HepG2 (cell line): ENCODE measurements around the gene SLC13A3. TPM values are rescaled to one million over a fixed set of nuclear protein-coding genes. Genes with fewer than 3 reads are reported as not detected.

ENCODE experiments used
- ATAC-seq: fragments of 200-7000 bp; cut with Tn5 transposase; 3 replicates; pipeline ENCODE4 v1.9.1; 2020; ENCODE audit warnings: mild to moderate bottlenecking, moderate library complexity
- BruUV-seq: library from RNA; stranded (reverse); fragments of 400-500 nt; replicated peaks from 2 replicates; lab custom pipeline; 2021; lab: Mats Ljungman, UMichigan
- CTCF ChIA-PET: fragments of 300-600 bp; formaldehyde crosslinking; extraction: SDS; loops from one replicate; lab custom pipeline; 2021; ENCODE audit warnings: low total read pairs, inconsistent platforms, low intra/inter-chr PET ratio; lab: Yijun Ruan, JAX
- POLR2A ChIA-PET: fragments of 350-600 bp; sonication (Branson Sonifier 250); formaldehyde crosslinking; loops from one replicate; lab custom pipeline; 2020; ENCODE audit warnings: antibody characterized with exemption, inconsistent platforms; lab: Yijun Ruan, JAX
- DNase-seq: peaks from one replicate; pipeline ENCODE4 v3.0.0-alpha.2; 2015; ENCODE audit warnings: low spot score
- FAIRE-seq: peaks from 3 replicates; lab custom pipeline; 2011; peaks lifted over from hg19 to GRCh38; lab: Jason Lieb, UNC
- H2AFZ ChIP-seq: one replicate; pipeline ENCODE4 v1.6.1; 2011; ENCODE audit warnings: low read length, inconsistent platforms
- H3K27ac ChIP-seq: fragments of 300-600 bp; 3 replicates; pipeline ENCODE4 v1.8.0; 2011; ENCODE audit warnings: mixed run types, mild to moderate bottlenecking, mixed read lengths, low read length, inconsistent platforms; ENCODE audit not compliant: insufficient read depth; ENCODE audit errors: extremely low read length
- H3K27me3 ChIP-seq, 2 experiments: fragments of 200-600 bp in 1 of 2; 2 replicates in 1 of 2; 3 replicates in 1 of 2; pipeline versions ENCODE4 v1.6.0 to v1.8.0; 2011; ENCODE audit warnings: low read length in 2 of 2, mild to moderate bottlenecking in 2 of 2, moderate library complexity in 2 of 2, inconsistent platforms in 1 of 2; ENCODE audit not compliant: insufficient read depth in 2 of 2, control insufficient read depth in 1 of 2
- H3K36me3 ChIP-seq, 2 experiments: fragments of 200-600 bp in 1 of 2; replicated peaks in 1 of 2; 2 replicates in 1 of 2; 3 replicates in 1 of 2; pipeline versions ENCODE4 v1.5.1 to v1.8.0; 2011; ENCODE audit warnings: low read length in 2 of 2, inconsistent platforms in 1 of 2; ENCODE audit not compliant: insufficient read depth in 2 of 2, control insufficient read depth in 1 of 2
- H3K4me1 ChIP-seq: 2 replicates; pipeline ENCODE4 v1.5.1; 2012; ENCODE audit warnings: low read length, inconsistent platforms; ENCODE audit not compliant: insufficient read depth
- H3K4me2 ChIP-seq: 2 replicates; pipeline ENCODE4 v1.6.0; 2011; ENCODE audit warnings: low read depth, low read length, inconsistent platforms
- H3K4me3 ChIP-seq, 3 experiments: fragments of 200-600 bp in 1 of 3; sonication (generic), shearing (Covaris generic) in 1 of 3; replicated peaks in 1 of 3; 2 replicates each; pipeline ENCODE4 v1.5.1; 2011 to 2016; ENCODE audit warnings: low read length in 3 of 3, inconsistent platforms in 2 of 3, low read depth in 2 of 3, mild to moderate bottlenecking in 2 of 3, control low read depth in 1 of 3, mixed read lengths in 1 of 3; ENCODE audit not compliant: insufficient read depth in 1 of 3
- H3K79me2 ChIP-seq: one replicate; pipeline ENCODE4 v1.6.1; 2011; ENCODE audit warnings: low read length, inconsistent platforms; ENCODE audit not compliant: insufficient read depth
- H3K9ac ChIP-seq: 2 replicates; pipeline ENCODE4 v1.6.0; 2011; ENCODE audit warnings: mild to moderate bottlenecking, low read depth, low read length, inconsistent platforms; ENCODE audit not compliant: insufficient read depth
- H3K9me3 ChIP-seq: 2 replicates; pipeline ENCODE4 v1.5.1; 2012; ENCODE audit warnings: mild to moderate bottlenecking, low read length
- H4K20me1 ChIP-seq: 2 replicates; pipeline ENCODE4 v1.6.0; 2011; ENCODE audit warnings: inconsistent platforms, mild to moderate bottlenecking, low read length, moderate library complexity; ENCODE audit not compliant: insufficient read depth
- CBFB ChIP-seq: sonication (generic); formaldehyde crosslinking; IDR thresholded peaks from 2 replicates; pipeline ENCODE4 v1.4.0; 2020; ENCODE audit warnings: missing genetic modification reagents
- HDAC2 ChIP-seq: sonication (generic); formaldehyde crosslinking; IDR thresholded peaks from 2 replicates; pipeline ENCODE4 v1.4.0; 2020; ENCODE audit warnings: missing genetic modification reagents
- HOXA3 ChIP-seq: sonication (generic); formaldehyde crosslinking; IDR thresholded peaks from 2 replicates; pipeline ENCODE4 v1.5.0; 2020; ENCODE audit warnings: missing genetic modification reagents
- KAT8 ChIP-seq: IDR thresholded peaks from 2 replicates; pipeline ENCODE4 v1.6.1; 2016; ENCODE audit warnings: missing genetic modification reagents, missing compliant biosample characterization
- MEF2D ChIP-seq: sonication (generic); formaldehyde crosslinking; IDR thresholded peaks from 2 replicates; pipeline ENCODE4 v1.5.1; 2020; ENCODE audit warnings: mild to moderate bottlenecking, missing genetic modification reagents
- PLRG1 ChIP-seq: fragments of 450-650 bp; conservative IDR thresholded peaks from 2 replicates; pipeline ENCODE4 v1.6.1; 2016
- SMAD1 ChIP-seq: sonication (generic); formaldehyde crosslinking; IDR thresholded peaks from 2 replicates; pipeline ENCODE4 v1.4.0; 2020; ENCODE audit warnings: missing genetic modification reagents, low read depth, mild to moderate bottlenecking, borderline replicate concordance
- SP1 ChIP-seq, 2 experiments: fragments of 450-650 bp in 1 of 2; sonication (generic) in 1 of 2; formaldehyde crosslinking in 1 of 2; IDR thresholded peaks; 2 replicates each; pipeline versions ENCODE4 v1.4.0 to v1.6.1; 2016 to 2020; ENCODE audit warnings: missing genetic modification reagents in 1 of 2
- TEAD3 ChIP-seq: optimal IDR thresholded peaks from 2 replicates; pipeline ENCODE3; 2016; ENCODE audit warnings: borderline replicate concordance
- ZFP82 ChIP-seq: sonication (generic); formaldehyde crosslinking; IDR thresholded peaks from 2 replicates; pipeline ENCODE4 v1.5.1; 2020; ENCODE audit warnings: mild to moderate bottlenecking, missing genetic modification reagents, borderline replicate concordance
- ZNF143 ChIP-seq: sonication (generic); formaldehyde crosslinking; IDR thresholded peaks from 2 replicates; pipeline ENCODE4 v1.4.0; 2020; ENCODE audit warnings: missing genetic modification reagents
- ZNF709 ChIP-seq: sonication (generic); formaldehyde crosslinking; IDR thresholded peaks from 2 replicates; pipeline ENCODE4 v1.5.0; 2020; ENCODE audit warnings: mild to moderate bottlenecking, missing genetic modification reagents
- ZSCAN12 ChIP-seq: sonication (generic); formaldehyde crosslinking; IDR thresholded peaks from 2 replicates; pipeline ENCODE4 v1.9.0; 2021; ENCODE audit warnings: mild to moderate bottlenecking, missing genetic modification reagents
- WGBS: methylation state at CpG from one replicate; pipeline ENCODE4 v1.1.6; 2017; ENCODE audit warnings: low lambda C conversion rate; 5-methylcytosine and 5-hydroxymethylcytosine counted together
- in situ Hi-C: cut with HindIII; loops from 2 replicates; pipeline ENCODE4 v1.10.0; 2017; ENCODE audit warnings: low pct_unique_long_range_greater_than_20kb; ENCODE audit not compliant: extremely low pct_ligation_motif_present
- intact Hi-C: fragments of 100-400 bp; cut with micrococcal nuclease; formaldehyde crosslinking; loops from one replicate; pipeline ENCODE4 v1.10.0; 2022; ENCODE audit not compliant: unreplicated experiment
- polyA plus RNA-seq, 8 experiments: library from polyadenylated mRNA; depleted of rRNA in 3 of 8; stranded (reverse) in 7 of 8; unstranded in 1 of 8; fragments of >200 nt; fragmentation: Illumina TruSeq in 4 of 8; extraction: Trizol in 4 of 8; gene quantifications; 2 replicates each; pipeline versions ENCODE4 v1.2.1 to v1.2.3, GENCODE V29; 2011 to 2016; ENCODE audit warnings: low read depth in 4 of 8, missing spikeins in 1 of 8, mixed read lengths in 1 of 8; ENCODE audit not compliant: insufficient read depth in 1 of 8
- total RNA-seq, 5 experiments: library from RNA; depleted of rRNA; stranded (reverse); fragments of >200 nt; fragmentation: Illumina TruSeq; extraction: Trizol; gene quantifications; 2 replicates each; pipeline ENCODE4 v1.2.3, GENCODE V29; 2016; ENCODE audit warnings: low read depth in 1 of 5
- TF ChIP-seq, protein P1 (sequence below): fragments of 450-650 bp; IDR thresholded peaks from 2 replicates; pipeline ENCODE4 v1.6.1; 2016
- TF ChIP-seq, protein P2 (sequence below): sonication (generic); formaldehyde crosslinking; IDR thresholded peaks from 2 replicates; pipeline ENCODE4 v1.4.0; 2020; ENCODE audit warnings: mild to moderate bottlenecking, low read depth, missing genetic modification reagents
- TF ChIP-seq, protein P3 (sequence below): sonication (generic); formaldehyde crosslinking; IDR thresholded peaks from 2 replicates; pipeline ENCODE4 v1.5.0; 2020; ENCODE audit warnings: mild to moderate bottlenecking, missing genetic modification reagents
- TF ChIP-seq, protein P4 (sequence below): IDR thresholded peaks from 2 replicates; pipeline ENCODE4 v1.6.1; 2016; ENCODE audit warnings: low read depth, borderline replicate concordance

SLC13A3 gene
- total and polyA plus RNA-seq, 2 of the 13 experiments (the other 11 are each of a cell fraction or from before 2014, with no cell fraction given): 66.5 to 76.0 TPM

DNA sequence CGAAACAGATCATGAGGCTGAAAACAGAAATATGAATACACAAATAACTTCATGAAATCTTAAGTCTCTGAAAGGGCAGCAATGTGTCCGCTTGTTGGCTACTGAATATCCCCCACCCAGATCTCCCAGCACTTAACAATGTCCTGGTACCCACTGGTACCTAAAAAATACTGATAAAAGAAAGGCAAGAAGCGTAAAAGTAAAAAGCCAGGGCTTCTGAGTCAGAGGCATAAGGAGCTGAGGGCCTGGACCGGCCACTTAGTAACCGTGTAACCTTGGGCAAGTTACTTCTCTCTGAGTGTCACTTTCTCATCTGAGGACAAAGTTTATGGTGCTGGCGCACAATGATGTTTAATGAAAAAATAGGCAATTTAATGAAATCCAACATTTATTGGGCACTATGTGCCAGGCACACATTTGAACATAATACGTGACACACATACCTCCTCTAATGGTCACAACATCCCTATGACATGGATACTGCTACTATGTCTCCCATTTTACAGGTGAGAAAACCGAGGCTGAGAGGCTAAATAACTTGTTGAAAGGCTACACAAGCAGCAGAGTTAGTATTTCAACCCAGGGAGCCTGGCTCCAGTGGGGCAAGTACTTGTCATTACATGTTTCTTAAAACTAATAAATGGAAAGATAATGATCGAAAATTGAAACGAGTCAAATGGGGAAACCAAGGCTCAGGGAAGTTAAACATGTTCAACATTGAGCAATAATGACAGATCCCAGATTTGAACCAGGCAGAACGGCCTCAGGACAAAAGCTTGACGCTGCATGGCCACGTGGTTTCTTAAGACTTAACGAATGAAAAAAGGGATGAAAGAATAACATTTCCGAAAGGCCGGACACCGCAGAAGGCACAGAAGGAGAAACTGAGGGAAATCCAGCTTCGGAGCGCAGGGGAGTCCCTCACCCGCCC, 37.2 kb upstream of the SLC13A3 start:
- H3K79me2 ChIP-seq: peaks cover 38% of the 10 kb centered on the region
- POLR2A ChIA-PET: interaction anchor here (0.9 to 2.2 kb wide), 15 partner anchors 14 to 165 kb away, joined by 3 to 10 read pairs (median 5); no protein-coding TSS in a partner anchor
- H2AFZ ChIP-seq: no peak overlapping the region
- FAIRE-seq (no peak), DNase-seq (no peak), ATAC-seq (no peak)
- in situ Hi-C loops (no loop called here), intact Hi-C loops (loop anchor here (1.0 kb wide), 2 partner anchors 20 to 282 kb away; partner anchors contain the start of gene ELMO2)
- H3K4me1 ChIP-seq: peaks cover 66% of the 10 kb centered on the region
- BruUV-seq: no TSS peak
- peak overlapping the region; percentile 90 for H3K9ac ChIP-seq
- H3K4me3 ChIP-seq: peak overlapping the region; percentile 69 to 90 (median 87)
- CTCF ChIA-PET: no interaction called here
- H3K27ac ChIP-seq: peak overlapping the region; percentile 72
- peaks cover 3 to 10% of the 10 kb centered on the region in 2 experiments; a peak in 3 of 5 replicates for H3K36me3 ChIP-seq
- peak overlapping the region; percentile 89 for H3K4me2 ChIP-seq
- no peaks in the 10 kb centered on the region for H4K20me1 ChIP-seq
- no peaks in the 10 kb centered on the region for H3K9me3 ChIP-seq
- 14% methylated on average over 20 of the region's 20 CpGs for WGBS
- H3K27me3 ChIP-seq: peaks cover 0 to 5% of the 10 kb centered on the region in 2 experiments; a peak in 1 of 5 replicates
- TF ChIP-seq CBFB (CRISPR knock-in tag) (no peak; the same call in 1 of the 2 replicates), ZNF143 (CRISPR knock-in tag) (no peak), MEF2D (no peak), SMAD1 (CRISPR knock-in tag) (no peak), ZFP82 (no peak), HOXA3 (no peak), HDAC2 (peak; percentile 68), TEAD3 (CRISPR knock-in tag) (no peak), ZNF709 (CRISPR knock-in tag) (no peak), KAT8 (CRISPR knock-in tag) (no peak), ZSCAN12 (CRISPR knock-in tag) (no peak; the same call in 1 of the 2 replicates), SP1 (IDR thresholded peaks at IDR 0.05) (no peak), SP1 (CRISPR knock-in tag; IDR thresholded peaks at IDR 0.05) (no peak), PLRG1 (no peak)
- TF ChIP-seq, protein P1, sequence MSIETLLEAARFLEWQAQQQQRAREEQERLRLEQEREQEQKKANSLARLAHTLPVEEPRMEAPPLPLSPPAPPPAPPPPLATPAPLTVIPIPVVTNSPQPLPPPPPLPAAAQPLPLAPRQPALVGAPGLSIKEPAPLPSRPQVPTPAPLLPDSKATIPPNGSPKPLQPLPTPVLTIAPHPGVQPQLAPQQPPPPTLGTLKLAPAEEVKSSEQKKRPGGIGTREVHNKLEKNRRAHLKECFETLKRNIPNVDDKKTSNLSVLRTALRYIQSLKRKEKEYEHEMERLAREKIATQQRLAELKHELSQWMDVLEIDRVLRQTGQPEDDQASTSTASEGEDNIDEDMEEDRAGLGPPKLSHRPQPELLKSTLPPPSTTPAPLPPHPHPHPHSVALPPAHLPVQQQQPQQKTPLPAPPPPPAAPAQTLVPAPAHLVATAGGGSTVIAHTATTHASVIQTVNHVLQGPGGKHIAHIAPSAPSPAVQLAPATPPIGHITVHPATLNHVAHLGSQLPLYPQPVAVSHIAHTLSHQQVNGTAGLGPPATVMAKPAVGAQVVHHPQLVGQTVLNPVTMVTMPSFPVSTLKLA: peak; percentile 48
- TF ChIP-seq, protein P2, sequence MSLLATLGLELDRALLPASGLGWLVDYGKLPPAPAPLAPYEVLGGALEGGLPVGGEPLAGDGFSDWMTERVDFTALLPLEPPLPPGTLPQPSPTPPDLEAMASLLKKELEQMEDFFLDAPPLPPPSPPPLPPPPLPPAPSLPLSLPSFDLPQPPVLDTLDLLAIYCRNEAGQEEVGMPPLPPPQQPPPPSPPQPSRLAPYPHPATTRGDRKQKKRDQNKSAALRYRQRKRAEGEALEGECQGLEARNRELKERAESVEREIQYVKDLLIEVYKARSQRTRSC: no peak
- TF ChIP-seq, protein P3, sequence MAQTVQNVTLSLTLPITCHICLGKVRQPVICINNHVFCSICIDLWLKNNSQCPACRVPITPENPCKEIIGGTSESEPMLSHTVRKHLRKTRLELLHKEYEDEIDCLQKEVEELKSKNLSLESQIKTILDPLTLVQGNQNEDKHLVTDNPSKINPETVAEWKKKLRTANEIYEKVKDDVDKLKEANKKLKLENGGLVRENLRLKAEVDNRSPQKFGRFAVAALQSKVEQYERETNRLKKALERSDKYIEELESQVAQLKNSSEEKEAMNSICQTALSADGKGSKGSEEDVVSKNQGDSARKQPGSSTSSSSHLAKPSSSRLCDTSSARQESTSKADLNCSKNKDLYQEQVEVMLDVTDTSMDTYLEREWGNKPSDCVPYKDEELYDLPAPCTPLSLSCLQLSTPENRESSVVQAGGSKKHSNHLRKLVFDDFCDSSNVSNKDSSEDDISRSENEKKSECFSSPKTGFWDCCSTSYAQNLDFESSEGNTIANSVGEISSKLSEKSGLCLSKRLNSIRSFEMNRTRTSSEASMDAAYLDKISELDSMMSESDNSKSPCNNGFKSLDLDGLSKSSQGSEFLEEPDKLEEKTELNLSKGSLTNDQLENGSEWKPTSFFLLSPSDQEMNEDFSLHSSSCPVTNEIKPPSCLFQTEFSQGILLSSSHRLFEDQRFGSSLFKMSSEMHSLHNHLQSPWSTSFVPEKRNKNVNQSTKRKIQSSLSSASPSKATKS (CRISPR knock-in tag): no peak
- TF ChIP-seq, protein P4, sequence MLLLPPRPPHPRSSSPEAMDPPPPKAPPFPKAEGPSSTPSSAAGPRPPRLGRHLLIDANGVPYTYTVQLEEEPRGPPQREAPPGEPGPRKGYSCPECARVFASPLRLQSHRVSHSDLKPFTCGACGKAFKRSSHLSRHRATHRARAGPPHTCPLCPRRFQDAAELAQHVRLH (CRISPR knock-in tag): no peak
